GM12873 (cell line): Measurements from ENCODE around the gene TENM4.

Experiments used
- CTCF ChIP-seq: IDR thresholded peaks from 2 replicates; pipeline ENCODE4 v1.5.1; 2012; ENCODE audit warnings: low read depth, mild to moderate bottlenecking, moderate library complexity, low read length, control low read depth; ENCODE audit not compliant: insufficient read depth; ENCODE audit errors: missing control alignments

Gene TENM4

GRCh38 chr11:79026803-79027445 is 413.9 kb downstream of the TENM4 start:
- no peak for TF ChIP-seq CTCF

- TF ChIP-seq CTCF, result no peak
Observed at GRCh38 chr11:79025622-79026021, 415.2 kb downstream of the TENM4 start.

- TF ChIP-seq CTCF, result no peak
Observed at GRCh38 chr11:79025097-79025496, 415.7 kb downstream of the TENM4 start.

GRCh38 chr11:79022265-79022664 is 418.6 kb downstream of the TENM4 start:
- TF ChIP-seq CTCF, result no peak

GRCh38 chr11:79021601-79022000 is 419.2 kb downstream of the TENM4 start:
- TF ChIP-seq CTCF, result no peak

- TF ChIP-seq CTCF, result no peak
Observed at GRCh38 chr11:79019975-79020374, 420.9 kb downstream of the TENM4 start.

- no peak for TF ChIP-seq CTCF
Observed at GRCh38 chr11:79019277-79019676, 421.6 kb downstream of the TENM4 start.
